Karpas-422 (cell line): ENCODE measurements around the gene BID. TPM values are rescaled to one million over a fixed set of nuclear protein-coding genes. Genes with fewer than 3 reads are reported as not detected.

ENCODE experiments used
- DNase-seq: peaks from one replicate; pipeline ENCODE4 v3.0.0-alpha.2; 2015
- H2AFZ ChIP-seq: fragments of 200-600 bp; sonication (generic); 2 replicates; pipeline ENCODE4 v1.6.1; 2014; ENCODE audit warnings: antibody characterized with exemption, low read length, mixed read lengths
- H3K27ac ChIP-seq: fragments of 200-600 bp; sonication (generic); 2 replicates; pipeline ENCODE4 v1.5.1; 2014; ENCODE audit warnings: mild to moderate bottlenecking, low read length, moderate library complexity
- H3K27me3 ChIP-seq: fragments of 200-600 bp; sonication (generic); 2 replicates; pipeline ENCODE4 v1.6.1; 2014; ENCODE audit warnings: low read length, mixed read lengths
- H3K36me3 ChIP-seq: fragments of 200-600 bp; sonication (generic); 2 replicates; pipeline ENCODE4 v1.6.1; 2014; ENCODE audit warnings: low read length, mixed read lengths; ENCODE audit not compliant: insufficient read depth
- H3K4me1 ChIP-seq: fragments of 200-600 bp; sonication (generic); 2 replicates; pipeline ENCODE4 v1.6.1; 2014; ENCODE audit warnings: mild to moderate bottlenecking, low read length, mixed read lengths
- H3K4me2 ChIP-seq: fragments of 200-600 bp; sonication (generic); 2 replicates; pipeline ENCODE4 v1.6.1; 2014; ENCODE audit warnings: low read length, low read depth, mild to moderate bottlenecking; ENCODE audit not compliant: poor library complexity, severe bottlenecking
- H3K4me3 ChIP-seq: fragments of 200-600 bp; sonication (generic); 2 replicates; pipeline ENCODE4 v1.5.1; 2014; ENCODE audit warnings: mild to moderate bottlenecking, antibody characterized with exemption, low read length, mixed read lengths
- H3K79me2 ChIP-seq: fragments of 200-600 bp; sonication (generic); 2 replicates; pipeline ENCODE4 v1.6.1; 2014; ENCODE audit warnings: mild to moderate bottlenecking, low read length, mixed read lengths
- H3K9ac ChIP-seq: fragments of 200-600 bp; sonication (generic); 2 replicates; pipeline ENCODE4 v1.6.0; 2014; ENCODE audit warnings: low read length
- H3K9me2 ChIP-seq: fragments of 200-600 bp; sonication (generic), shearing (Covaris generic); replicated peaks from 2 replicates; pipeline ENCODE4 v1.6.0; 2014; ENCODE audit warnings: mild to moderate bottlenecking, low read length, moderate library complexity; ENCODE audit not compliant: insufficient read depth
- H3K9me3 ChIP-seq: fragments of 300-700, 200-600 bp; sonication (generic); 2 replicates; pipeline ENCODE4 v1.6.1; 2014; ENCODE audit warnings: low read length, mixed read lengths
- H4K20me1 ChIP-seq: fragments of 200-600 bp; sonication (generic); 2 replicates; pipeline ENCODE4 v1.6.1; 2014; ENCODE audit warnings: mild to moderate bottlenecking, antibody characterized with exemption, low read length, low read depth; ENCODE audit not compliant: insufficient read depth
- total RNA-seq: library from RNA; depleted of rRNA; stranded (reverse); fragments of >200 nt; shearing (Covaris generic); gene quantifications from 2 replicates; pipeline ENCODE4 v1.2.3, GENCODE V29; 2014; ENCODE audit warnings: low replicate concordance

Gene BID
- total RNA-seq, 1 experiment from 2014 or later = 51.7 TPM

GRCh38 chr22:17789379-17790200 lies 15.3 kb upstream of the BID start:
- Histone ChIP-seq H3K9me2 (no peaks in the 10 kb centered on the region), H3K27ac (no peak overlapping the region), H4K20me1 (0 out of 2 replicates have a peak, but pooled peaks cover 7% of the 10 kb centered on the region), H3K79me2 (no peaks in the 10 kb centered on the region), H3K4me3 (no peak overlapping the region), H3K4me1 (no peaks in the 10 kb centered on the region), H2AFZ (no peak overlapping the region), H3K9ac (no peak overlapping the region), H3K27me3 (no peaks in the 10 kb centered on the region), H3K9me3 (no peaks in the 10 kb centered on the region), H3K4me2 (no peak overlapping the region), H3K36me3 (peaks cover 5% of the 10 kb centered on the region)
- DNase-seq = no peak

GRCh38 chr22:17788528-17789378 lies 14.5 kb upstream of the BID start:
- H3K4me2 ChIP-seq = no peak overlapping the region
- H3K9me2 ChIP-seq = no peaks in the 10 kb centered on the region
- H2AFZ ChIP-seq = no peak overlapping the region
- DNase-seq = no peak
- H3K79me2 ChIP-seq = no peaks in the 10 kb centered on the region
- no peak overlapping the region for H3K9ac ChIP-seq
- H3K9me3 ChIP-seq = no peaks in the 10 kb centered on the region
- no peak overlapping the region for H3K4me3 ChIP-seq
- no peak overlapping the region for H3K27ac ChIP-seq
- H3K27me3 ChIP-seq = no peaks in the 10 kb centered on the region
- H3K4me1 ChIP-seq = no peaks in the 10 kb centered on the region
- 0 out of 2 replicates have a peak, but pooled peaks cover 7% of the 10 kb centered on the region for H4K20me1 ChIP-seq
- H3K36me3 ChIP-seq = peaks cover 5% of the 10 kb centered on the region

- no peak overlapping the region for H3K27ac ChIP-seq
- no peaks in the 10 kb centered on the region for H3K9me2 ChIP-seq
- no peak overlapping the region for H3K9ac ChIP-seq
- no peak for DNase-seq
- H3K4me3 ChIP-seq = no peak overlapping the region
- no peaks in the 10 kb centered on the region for H3K27me3 ChIP-seq
- no peak overlapping the region for H3K4me2 ChIP-seq
- H3K79me2 ChIP-seq = no peaks in the 10 kb centered on the region
- H3K4me1 ChIP-seq = no peaks in the 10 kb centered on the region
- no peaks in the 10 kb centered on the region for H3K9me3 ChIP-seq
- peaks cover 5% of the 10 kb centered on the region for H3K36me3 ChIP-seq
- H4K20me1 ChIP-seq = 0 out of 2 replicates have a peak, but pooled peaks cover 7% of the 10 kb centered on the region
- no peak overlapping the region for H2AFZ ChIP-seq
Observed at GRCh38 chr22:17787716-17788330, 13.6 kb upstream of the BID start.

- Histone ChIP-seq H3K9me3 (no peaks in the 10 kb centered on the region), H3K79me2 (no peaks in the 10 kb centered on the region), H3K27ac (no peak overlapping the region), H3K4me2 (no peak overlapping the region), H3K9ac (no peak overlapping the region), H3K27me3 (no peaks in the 10 kb centered on the region), H2AFZ (no peak overlapping the region), H3K36me3 (peaks cover 5% of the 10 kb centered on the region), H3K9me2 (no peaks in the 10 kb centered on the region), H3K4me1 (no peaks in the 10 kb centered on the region), H3K4me3 (no peak overlapping the region), H4K20me1 (0 out of 2 replicates have a peak, but pooled peaks cover 7% of the 10 kb centered on the region)
- DNase-seq = no peak
Observed at GRCh38 chr22:17787241-17787640, 13.0 kb upstream of the BID start.

- H4K20me1 ChIP-seq = 0 out of 2 replicates have a peak, but pooled peaks cover 7% of the 10 kb centered on the region
- peaks cover under 1% of the 10 kb centered on the region for H3K36me3 ChIP-seq
- H3K79me2 ChIP-seq = no peaks in the 10 kb centered on the region
- H2AFZ ChIP-seq = no peak overlapping the region
- H3K4me3 ChIP-seq = no peak overlapping the region
- H3K9ac ChIP-seq = no peak overlapping the region
- no peaks in the 10 kb centered on the region for H3K9me3 ChIP-seq
- H3K4me1 ChIP-seq = peaks cover 5% of the 10 kb centered on the region
- H3K27ac ChIP-seq = no peak overlapping the region
- H3K27me3 ChIP-seq = no peaks in the 10 kb centered on the region
- no peak overlapping the region for H3K4me2 ChIP-seq
- no peaks in the 10 kb centered on the region for H3K9me2 ChIP-seq
- DNase-seq = no peak
Observed at GRCh38 chr22:17786435-17787161, 12.3 kb upstream of the BID start.

GRCh38 chr22:17785185-17786184 lies 11.2 kb upstream of the BID start:
- Histone ChIP-seq H3K79me2 (no peaks in the 10 kb centered on the region), H3K27ac (no peak overlapping the region)

GRCh38 chr22:17784776-17785175 lies 10.5 kb upstream of the BID start:
- Histone ChIP-seq H3K4me2 (no peak overlapping the region), H3K27me3 (no peaks in the 10 kb centered on the region)

More at GRCh38 chr22:17785185-17786184, 11.2 kb upstream of the BID start:
- H3K4me1 ChIP-seq = peaks cover 15% of the 10 kb centered on the region
- no peak overlapping the region for H3K4me2 ChIP-seq
- no peak overlapping the region for H3K9ac ChIP-seq
- H3K27me3 ChIP-seq = no peaks in the 10 kb centered on the region
- no peak overlapping the region for H2AFZ ChIP-seq
- H4K20me1 ChIP-seq = 0 out of 2 replicates have a peak, but pooled peaks cover 7% of the 10 kb centered on the region
- DNase-seq = peak; percentile 91
- no peaks in the 10 kb centered on the region for H3K9me3 ChIP-seq
- H3K36me3 ChIP-seq = no peaks in the 10 kb centered on the region
- H3K9me2 ChIP-seq = no peaks in the 10 kb centered on the region
- H3K4me3 ChIP-seq = no peak overlapping the region

More at GRCh38 chr22:17784776-17785175, 10.5 kb upstream of the BID start:
- H3K36me3 ChIP-seq = no peaks in the 10 kb centered on the region
- H4K20me1 ChIP-seq = 0 out of 2 replicates have a peak, but pooled peaks cover 7% of the 10 kb centered on the region
- H3K9ac ChIP-seq = no peak overlapping the region
- H2AFZ ChIP-seq = no peak overlapping the region
- no peaks in the 10 kb centered on the region for H3K9me2 ChIP-seq
- H3K4me1 ChIP-seq = peaks cover 15% of the 10 kb centered on the region
- no peak for DNase-seq
- H3K27ac ChIP-seq = no peak overlapping the region
- no peaks in the 10 kb centered on the region for H3K9me3 ChIP-seq
- no peak overlapping the region for H3K4me3 ChIP-seq
- no peaks in the 10 kb centered on the region for H3K79me2 ChIP-seq
